SK-N-SH (cell line): ENCODE measurements around the gene PIP4P1.

Experiments
- EP300 ChIP-seq, 2 experiments: IDR thresholded peaks; 2 replicates each; pipeline versions ENCODE4 v1.4.0 to v1.6.1; 2012; ENCODE audit warnings: borderline replicate concordance in 1 of 2, low read depth in 1 of 2, low read length in 1 of 2
- EZH2phosphoT487 ChIP-seq: fragments of 200-600 bp; sonication (generic); IDR thresholded peaks from 2 replicates; pipeline ENCODE4 v1.6.1; 2017; ENCODE audit warnings: low read depth, mixed run types, mild to moderate bottlenecking, antibody characterized with exemption, moderate library complexity, borderline replicate concordance
- RAD21 ChIP-seq: IDR thresholded peaks from 2 replicates; pipeline ENCODE4 v1.6.1; 2012; ENCODE audit warnings: mild to moderate bottlenecking, low read length
- TAF1 ChIP-seq: IDR thresholded peaks from 2 replicates; pipeline ENCODE4 v1.6.1; 2012; ENCODE audit warnings: low read depth, mild to moderate bottlenecking, low read length, moderate library complexity, borderline replicate concordance
- TF ChIP-seq, protein P1 (sequence below): fragments of 200-600 bp; sonication (generic); IDR thresholded peaks from 2 replicates; pipeline ENCODE4 v1.6.1; 2017; ENCODE audit warnings: antibody characterized with exemption, mild to moderate bottlenecking, moderate library complexity

DNA sequence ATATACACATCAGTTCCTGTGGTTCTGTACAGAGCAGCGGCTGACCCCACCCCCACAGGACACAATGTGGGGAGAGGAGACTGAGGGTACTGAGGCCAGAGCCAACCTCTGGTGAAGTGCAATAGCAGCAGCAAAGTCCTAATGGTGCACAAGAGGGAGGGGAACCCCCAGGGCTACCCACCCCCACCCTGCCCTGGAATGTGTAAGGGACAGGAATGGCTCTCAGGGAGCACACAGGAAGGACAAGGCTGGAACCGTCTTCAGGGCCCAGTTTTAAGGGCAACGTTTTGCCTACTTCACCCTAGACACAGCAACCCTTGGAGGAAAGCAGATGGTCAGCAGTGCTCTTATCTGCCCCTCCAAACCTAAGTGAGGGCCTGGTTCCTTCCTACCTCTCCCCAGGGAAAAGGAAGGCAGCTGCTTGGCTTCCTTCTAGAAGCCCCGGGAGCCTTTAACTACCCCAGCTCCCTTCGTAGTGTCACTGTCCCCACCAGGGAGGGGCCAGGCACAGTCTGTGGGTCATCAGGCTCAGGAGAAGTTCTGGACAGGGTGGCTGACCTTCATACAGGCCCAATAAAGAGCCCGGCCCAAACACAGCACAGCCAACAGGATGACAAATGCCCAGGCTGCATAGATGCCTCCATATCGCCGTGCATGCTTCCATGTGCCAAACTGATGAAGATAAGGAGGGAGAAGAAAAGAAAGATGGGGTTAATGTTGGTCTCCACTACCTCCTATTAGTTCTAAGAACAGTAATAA, 3.0 kb downstream of the PIP4P1 start:
- TF ChIP-seq TAF1, result no peak
- TF ChIP-seq EP300 (IDR thresholded peaks at IDR 0.05; ENCODE audit: borderline replicate concordance in 1 of 2, low read depth in 1 of 2, low read length in 1 of 2), result no peak
- TF ChIP-seq, protein P1, sequence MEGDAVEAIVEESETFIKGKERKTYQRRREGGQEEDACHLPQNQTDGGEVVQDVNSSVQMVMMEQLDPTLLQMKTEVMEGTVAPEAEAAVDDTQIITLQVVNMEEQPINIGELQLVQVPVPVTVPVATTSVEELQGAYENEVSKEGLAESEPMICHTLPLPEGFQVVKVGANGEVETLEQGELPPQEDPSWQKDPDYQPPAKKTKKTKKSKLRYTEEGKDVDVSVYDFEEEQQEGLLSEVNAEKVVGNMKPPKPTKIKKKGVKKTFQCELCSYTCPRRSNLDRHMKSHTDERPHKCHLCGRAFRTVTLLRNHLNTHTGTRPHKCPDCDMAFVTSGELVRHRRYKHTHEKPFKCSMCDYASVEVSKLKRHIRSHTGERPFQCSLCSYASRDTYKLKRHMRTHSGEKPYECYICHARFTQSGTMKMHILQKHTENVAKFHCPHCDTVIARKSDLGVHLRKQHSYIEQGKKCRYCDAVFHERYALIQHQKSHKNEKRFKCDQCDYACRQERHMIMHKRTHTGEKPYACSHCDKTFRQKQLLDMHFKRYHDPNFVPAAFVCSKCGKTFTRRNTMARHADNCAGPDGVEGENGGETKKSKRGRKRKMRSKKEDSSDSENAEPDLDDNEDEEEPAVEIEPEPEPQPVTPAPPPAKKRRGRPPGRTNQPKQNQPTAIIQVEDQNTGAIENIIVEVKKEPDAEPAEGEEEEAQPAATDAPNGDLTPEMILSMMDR, result no peak
- no peak for TF ChIP-seq RAD21
- no peak for TF ChIP-seq EZH2phosphoT487
